AG09309 (cell line): ENCODE results near the gene KCNAB2.

Experiments used
- DNase-seq: peaks from one replicate; pipeline ENCODE4 v3.0.0-alpha.2; 2010; ENCODE audit warnings: low read depth
- H3K4me3 ChIP-seq: 2 replicates; pipeline ENCODE4 v1.5.1; 2011; ENCODE audit warnings: mild to moderate bottlenecking, low read depth, low read length, moderate library complexity; ENCODE audit not compliant: control insufficient read depth
- TF ChIP-seq, protein P1 (sequence below): IDR thresholded peaks from 2 replicates; pipeline ENCODE4 v1.5.1; 2011; ENCODE audit warnings: mild to moderate bottlenecking, low read depth, low read length, inconsistent platforms; ENCODE audit not compliant: insufficient read depth, control insufficient read depth; ENCODE audit errors: missing control alignments

The KCNAB2 gene

DNA sequence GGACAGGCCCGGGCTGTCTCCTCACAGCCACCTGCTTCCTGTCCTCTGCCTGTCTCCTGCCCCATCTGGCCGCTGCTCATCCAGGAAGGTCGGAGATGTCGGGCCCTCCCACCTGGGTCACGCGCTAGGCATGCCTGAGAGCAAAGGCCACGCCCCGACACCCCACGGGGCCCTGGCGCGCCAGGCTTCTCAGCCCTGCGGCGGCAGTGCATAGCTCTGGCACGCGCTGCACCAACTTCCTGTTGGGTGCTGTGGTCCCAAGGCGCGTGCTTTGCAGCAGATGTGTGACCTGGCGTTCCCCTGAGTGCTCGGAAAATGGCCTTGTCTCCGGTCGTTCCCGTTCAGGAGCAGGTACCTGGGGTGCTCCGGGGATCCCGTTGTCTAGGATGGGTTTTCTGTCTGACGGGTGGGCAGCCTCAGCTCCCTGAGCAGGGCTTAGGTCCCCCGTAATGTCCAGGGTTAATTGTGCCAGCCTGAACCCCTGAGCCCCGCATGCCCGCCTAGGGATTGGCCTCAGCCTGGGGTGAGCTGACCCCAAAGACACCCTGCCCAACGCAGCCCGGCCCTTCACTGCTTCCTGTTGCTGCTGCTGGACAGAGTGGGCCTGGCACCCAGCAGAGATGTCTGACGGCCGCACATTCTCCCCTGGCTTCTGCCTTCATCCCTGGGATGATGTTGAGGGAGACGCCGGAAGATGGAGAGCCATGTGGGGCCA lies 19.4 kb upstream of the KCNAB2 start:
- no peak overlapping the region for H3K4me3 ChIP-seq
- TF ChIP-seq, protein P1, sequence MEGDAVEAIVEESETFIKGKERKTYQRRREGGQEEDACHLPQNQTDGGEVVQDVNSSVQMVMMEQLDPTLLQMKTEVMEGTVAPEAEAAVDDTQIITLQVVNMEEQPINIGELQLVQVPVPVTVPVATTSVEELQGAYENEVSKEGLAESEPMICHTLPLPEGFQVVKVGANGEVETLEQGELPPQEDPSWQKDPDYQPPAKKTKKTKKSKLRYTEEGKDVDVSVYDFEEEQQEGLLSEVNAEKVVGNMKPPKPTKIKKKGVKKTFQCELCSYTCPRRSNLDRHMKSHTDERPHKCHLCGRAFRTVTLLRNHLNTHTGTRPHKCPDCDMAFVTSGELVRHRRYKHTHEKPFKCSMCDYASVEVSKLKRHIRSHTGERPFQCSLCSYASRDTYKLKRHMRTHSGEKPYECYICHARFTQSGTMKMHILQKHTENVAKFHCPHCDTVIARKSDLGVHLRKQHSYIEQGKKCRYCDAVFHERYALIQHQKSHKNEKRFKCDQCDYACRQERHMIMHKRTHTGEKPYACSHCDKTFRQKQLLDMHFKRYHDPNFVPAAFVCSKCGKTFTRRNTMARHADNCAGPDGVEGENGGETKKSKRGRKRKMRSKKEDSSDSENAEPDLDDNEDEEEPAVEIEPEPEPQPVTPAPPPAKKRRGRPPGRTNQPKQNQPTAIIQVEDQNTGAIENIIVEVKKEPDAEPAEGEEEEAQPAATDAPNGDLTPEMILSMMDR, result no peak
- DNase-seq, result no peak

DNA sequence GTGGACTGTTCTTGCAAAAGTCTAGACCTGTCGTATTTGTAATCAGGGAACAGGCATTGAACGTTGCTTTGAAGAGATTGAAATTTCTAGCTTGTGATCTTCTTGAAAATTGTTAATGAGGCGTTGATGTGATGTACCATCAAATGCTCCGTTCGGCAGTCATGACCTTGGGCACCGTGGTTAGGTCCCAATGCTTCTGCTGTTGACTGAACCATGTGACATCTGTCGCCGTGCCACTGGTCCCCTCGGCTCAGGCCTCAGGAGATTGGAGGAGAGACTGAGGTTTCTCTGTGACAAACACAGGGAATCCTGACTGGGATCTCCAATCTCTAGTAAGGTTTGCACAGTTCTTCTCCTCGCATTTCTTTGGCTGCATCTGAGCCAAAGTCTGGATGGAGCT lies 18.1 kb upstream of the KCNAB2 start:
- TF ChIP-seq, protein P1, result no peak
- H3K4me3 ChIP-seq, result no peak overlapping the region
- no peak for DNase-seq

DNA sequence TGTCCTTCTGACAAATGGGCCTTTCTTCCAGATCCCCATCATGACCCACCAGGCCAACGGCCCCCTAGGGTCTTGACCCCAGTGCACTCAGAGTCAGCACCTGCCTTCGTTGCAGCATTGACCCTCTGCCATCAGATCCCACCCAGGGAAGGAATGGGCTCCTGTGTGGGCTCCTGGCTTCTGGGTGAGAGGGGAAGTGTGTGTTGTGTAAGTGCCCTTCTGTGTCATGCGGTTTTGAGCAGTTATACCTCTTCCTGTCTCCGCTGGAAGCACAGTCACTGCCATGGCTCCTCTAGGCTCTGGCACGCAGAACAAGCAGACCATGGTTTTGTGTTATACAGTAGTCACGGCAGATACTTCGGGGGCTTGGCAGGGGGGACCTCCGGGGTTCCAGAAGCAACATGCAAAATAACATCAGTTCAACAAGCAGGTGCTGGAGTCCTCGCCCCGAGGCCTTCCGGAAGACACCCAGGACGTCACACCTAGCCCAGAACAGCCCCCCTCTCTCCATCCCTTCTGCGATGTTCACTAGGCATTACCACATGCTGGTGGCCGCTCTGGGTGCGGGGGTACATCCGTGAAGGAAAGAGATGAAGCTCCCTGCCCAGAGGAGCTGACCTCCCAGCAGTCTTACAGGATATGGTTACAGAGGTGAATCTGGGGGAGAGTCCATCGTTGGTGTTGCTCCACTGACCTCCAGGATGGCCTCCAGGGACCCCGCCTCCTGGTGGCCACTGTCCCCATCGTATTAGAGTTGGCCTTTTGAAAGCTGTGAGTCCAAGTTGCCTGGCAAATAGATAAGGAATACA lies 17.4 kb upstream of the KCNAB2 start:
- TF ChIP-seq, protein P1, result no peak
- DNase-seq, result no peak
- no peak overlapping the region for H3K4me3 ChIP-seq

DNA sequence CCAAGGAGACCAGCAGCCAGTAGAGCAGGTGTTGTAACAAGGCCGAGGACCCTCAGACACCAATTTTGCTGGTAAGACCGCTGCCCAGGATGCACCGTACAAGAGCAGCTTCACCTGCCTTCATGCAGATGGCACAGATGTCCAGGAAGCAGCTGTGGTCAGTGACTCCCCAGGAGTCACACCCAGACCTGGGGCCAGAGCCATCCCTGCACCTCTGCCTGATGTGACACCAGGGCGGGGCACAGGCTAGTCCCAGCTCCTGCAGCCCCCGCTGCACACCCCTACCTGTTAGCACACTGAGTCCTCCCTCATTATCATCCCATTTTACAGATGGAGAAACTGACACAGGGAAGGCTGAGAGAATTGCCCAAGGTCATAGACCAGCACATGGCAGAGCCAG lies 16.3 kb upstream of the KCNAB2 start:
- DNase-seq, result no peak
- no peak overlapping the region for H3K4me3 ChIP-seq
- TF ChIP-seq, protein P1, result no peak

DNA sequence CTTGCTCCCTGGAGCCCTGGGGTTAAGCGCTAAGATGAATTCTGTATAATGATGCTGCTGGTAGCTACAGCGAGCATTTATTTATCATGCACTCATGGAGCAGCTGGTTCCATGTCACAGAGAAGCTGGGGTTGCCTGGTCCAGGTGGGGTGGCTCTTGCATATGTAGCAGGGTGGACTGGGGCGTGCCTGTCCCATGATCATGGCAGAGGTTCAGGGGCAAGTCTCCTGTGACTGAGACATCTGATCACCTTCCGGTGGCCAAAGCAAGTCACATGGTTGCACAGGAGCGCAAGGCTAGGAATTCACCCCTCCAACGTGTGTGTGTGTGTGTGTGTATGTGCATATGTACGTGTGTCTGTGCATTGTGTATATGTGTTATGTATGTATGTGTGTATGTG lies 15.6 kb upstream of the KCNAB2 start:
- DNase-seq, result no peak
- no peak overlapping the region for H3K4me3 ChIP-seq
- TF ChIP-seq, protein P1, result no peak

DNA sequence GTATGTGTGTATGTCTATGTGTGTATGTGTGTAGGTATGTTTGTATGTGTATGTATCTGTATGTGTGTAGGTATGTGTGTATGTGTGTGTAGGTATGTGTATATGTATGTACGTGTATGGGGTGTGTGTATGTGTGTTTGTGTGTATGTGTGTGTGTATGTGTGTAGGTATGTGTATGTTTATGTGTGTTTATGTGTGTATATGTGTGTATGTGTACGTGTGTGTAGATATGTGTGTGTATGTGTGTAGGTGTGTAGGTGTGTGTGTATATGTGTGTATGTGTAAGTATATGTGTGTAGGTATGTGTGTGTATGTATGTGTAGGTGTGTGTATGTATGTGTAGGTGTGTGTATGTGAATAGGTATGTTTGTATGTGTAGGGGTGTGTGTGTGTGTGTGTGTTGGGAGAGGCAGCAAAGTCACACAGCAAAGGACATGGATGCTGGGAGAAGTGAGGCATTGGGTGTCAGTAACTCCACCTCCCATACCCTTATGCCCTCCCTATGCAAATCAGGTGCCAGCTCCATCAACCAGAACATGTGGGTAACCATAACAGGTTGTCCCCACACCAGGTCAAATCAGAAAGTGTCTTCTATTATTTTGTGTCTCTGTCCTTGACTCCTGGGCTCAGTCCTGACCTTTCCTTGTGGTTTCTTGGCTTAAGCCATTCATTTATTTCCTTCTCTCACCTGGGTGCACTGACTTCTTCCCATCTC lies 15.0 kb upstream of the KCNAB2 start:
- TF ChIP-seq, protein P1, result no peak
- H3K4me3 ChIP-seq, result no peak overlapping the region
- DNase-seq, result no peak
